ENCODE measurements around the gene PPP2R5E.

Gene PPP2R5E

GRCh38 chr14:63326840-63327239 is 216.3 kb downstream of the PPP2R5E start:
- Histone ChIP-seq H3K36me3 (ENCODE audit: insufficient read depth, low read length) (no peaks in the 10 kb centered on the region), H3F3A (ENCODE audit: insufficient read depth, low read length) (no peaks in the 10 kb centered on the region), H3K79me2 (ENCODE audit: insufficient read depth, low read length) (no peaks in the 10 kb centered on the region), H3K4me3 (ENCODE audit: low read depth, low read length, poor library complexity, severe bottlenecking) (no peak overlapping the region), H3K9me3 (ENCODE audit: low read length) (no peaks in the 10 kb centered on the region), H3K4me1 (ENCODE audit: insufficient read depth, low read length, severe bottlenecking) (no peaks in the 10 kb centered on the region), H3K4me2 (ENCODE audit: low read length) (no peak overlapping the region), H3K27ac (ENCODE audit: low read depth, low read length, poor library complexity, severe bottlenecking) (no peak overlapping the region), H3K27me3 (ENCODE audit: insufficient read depth, low read length) (no peaks in the 10 kb centered on the region), H3K9ac (ENCODE audit: low read length) (no peak overlapping the region), H4K20me1 (ENCODE audit: insufficient read depth, low read length) (no peaks in the 10 kb centered on the region), H3K9me2 (ENCODE audit: low read depth, low read length) (no peaks in the 10 kb centered on the region), H2AFZ (ENCODE audit: low read length) (no peak overlapping the region)
- no peak for TF ChIP-seq EZH2 (IDR thresholded peaks at IDR 0.05; ENCODE audit: borderline replicate concordance, low read length)
- TF ChIP-seq, protein P1, sequence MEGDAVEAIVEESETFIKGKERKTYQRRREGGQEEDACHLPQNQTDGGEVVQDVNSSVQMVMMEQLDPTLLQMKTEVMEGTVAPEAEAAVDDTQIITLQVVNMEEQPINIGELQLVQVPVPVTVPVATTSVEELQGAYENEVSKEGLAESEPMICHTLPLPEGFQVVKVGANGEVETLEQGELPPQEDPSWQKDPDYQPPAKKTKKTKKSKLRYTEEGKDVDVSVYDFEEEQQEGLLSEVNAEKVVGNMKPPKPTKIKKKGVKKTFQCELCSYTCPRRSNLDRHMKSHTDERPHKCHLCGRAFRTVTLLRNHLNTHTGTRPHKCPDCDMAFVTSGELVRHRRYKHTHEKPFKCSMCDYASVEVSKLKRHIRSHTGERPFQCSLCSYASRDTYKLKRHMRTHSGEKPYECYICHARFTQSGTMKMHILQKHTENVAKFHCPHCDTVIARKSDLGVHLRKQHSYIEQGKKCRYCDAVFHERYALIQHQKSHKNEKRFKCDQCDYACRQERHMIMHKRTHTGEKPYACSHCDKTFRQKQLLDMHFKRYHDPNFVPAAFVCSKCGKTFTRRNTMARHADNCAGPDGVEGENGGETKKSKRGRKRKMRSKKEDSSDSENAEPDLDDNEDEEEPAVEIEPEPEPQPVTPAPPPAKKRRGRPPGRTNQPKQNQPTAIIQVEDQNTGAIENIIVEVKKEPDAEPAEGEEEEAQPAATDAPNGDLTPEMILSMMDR (IDR thresholded peaks at IDR 0.05; ENCODE audit: low read length), result no peak

DNA sequence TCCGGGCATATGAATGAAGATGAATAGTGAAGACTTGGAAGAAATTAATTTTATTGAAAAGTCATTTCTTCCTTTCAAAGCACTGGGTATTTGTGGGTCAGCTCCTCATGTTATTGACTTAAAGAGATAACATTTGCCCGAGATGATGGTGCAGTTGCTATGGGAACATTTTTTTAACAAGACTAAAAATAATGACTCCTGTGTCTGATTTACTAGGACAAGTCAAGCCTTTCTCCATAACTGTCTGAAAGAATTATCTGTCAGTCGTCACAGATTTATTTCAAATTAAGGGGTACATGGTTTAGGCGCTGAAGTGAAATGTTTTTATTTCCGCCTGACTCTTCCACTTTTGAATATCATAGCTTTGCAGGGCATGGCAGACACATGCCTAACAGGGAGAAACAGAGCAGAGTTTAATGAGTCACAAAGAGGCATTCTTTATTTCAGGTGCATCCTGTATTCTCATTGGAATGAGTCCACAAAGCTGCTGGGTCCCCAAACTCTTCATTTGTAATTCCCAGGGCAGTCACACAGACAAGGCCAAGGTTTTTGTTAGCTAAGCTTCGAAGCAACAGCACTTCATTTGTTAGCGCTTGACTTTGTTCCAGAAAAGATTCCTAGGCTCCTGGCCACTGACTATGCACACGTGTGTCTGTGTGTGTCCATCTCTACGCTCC is 220.1 kb downstream of the PPP2R5E start:
- Histone ChIP-seq H3K9me2 (ENCODE audit: low read depth, low read length) (no peaks in the 10 kb centered on the region), H3F3A (ENCODE audit: insufficient read depth, low read length) (no peaks in the 10 kb centered on the region), H4K20me1 (ENCODE audit: insufficient read depth, low read length) (no peaks in the 10 kb centered on the region), H3K9ac (ENCODE audit: low read length) (no peak overlapping the region), H3K4me2 (ENCODE audit: low read length) (no peak overlapping the region), H3K36me3 (ENCODE audit: insufficient read depth, low read length) (no peaks in the 10 kb centered on the region), H3K4me1 (ENCODE audit: insufficient read depth, low read length, severe bottlenecking) (no peaks in the 10 kb centered on the region), H2AFZ (ENCODE audit: low read length) (no peak overlapping the region), H3K27ac (ENCODE audit: low read depth, low read length, poor library complexity, severe bottlenecking) (no peak overlapping the region), H3K4me3 (ENCODE audit: low read depth, low read length, poor library complexity, severe bottlenecking) (no peak overlapping the region), H3K27me3 (ENCODE audit: insufficient read depth, low read length) (no peaks in the 10 kb centered on the region), H3K79me2 (ENCODE audit: insufficient read depth, low read length) (no peaks in the 10 kb centered on the region), H3K9me3 (ENCODE audit: low read length) (no peaks in the 10 kb centered on the region)
- TF ChIP-seq, protein P1 (IDR thresholded peaks at IDR 0.05; ENCODE audit: low read length), result no peak
- TF ChIP-seq EZH2 (IDR thresholded peaks at IDR 0.05; ENCODE audit: borderline replicate concordance, low read length), result no peak

GRCh38 chr14:63322472-63322871 is 220.7 kb downstream of the PPP2R5E start:
- TF ChIP-seq EZH2 (IDR thresholded peaks at IDR 0.05; ENCODE audit: borderline replicate concordance, low read length), result no peak
- TF ChIP-seq, protein P1 (IDR thresholded peaks at IDR 0.05; ENCODE audit: low read length), result no peak
- H3K79me2 ChIP-seq (ENCODE audit: insufficient read depth, low read length), result no peaks in the 10 kb centered on the region
- H3K27ac ChIP-seq (ENCODE audit: low read depth, low read length, poor library complexity, severe bottlenecking), result no peak overlapping the region
- no peaks in the 10 kb centered on the region for H3K9me2 ChIP-seq (ENCODE audit: low read depth, low read length)
- no peaks in the 10 kb centered on the region for H3F3A ChIP-seq (ENCODE audit: insufficient read depth, low read length)
- no peaks in the 10 kb centered on the region for H4K20me1 ChIP-seq (ENCODE audit: insufficient read depth, low read length)
- no peak overlapping the region for H3K9ac ChIP-seq (ENCODE audit: low read length)
- H3K4me2 ChIP-seq (ENCODE audit: low read length), result no peak overlapping the region
- no peaks in the 10 kb centered on the region for H3K36me3 ChIP-seq (ENCODE audit: insufficient read depth, low read length)
- no peak overlapping the region for H2AFZ ChIP-seq (ENCODE audit: low read length)
- H3K9me3 ChIP-seq (ENCODE audit: low read length), result no peaks in the 10 kb centered on the region
- no peaks in the 10 kb centered on the region for H3K27me3 ChIP-seq (ENCODE audit: insufficient read depth, low read length)
- H3K4me3 ChIP-seq (ENCODE audit: low read depth, low read length, poor library complexity, severe bottlenecking), result no peak overlapping the region
- H3K4me1 ChIP-seq (ENCODE audit: insufficient read depth, low read length, severe bottlenecking), result no peaks in the 10 kb centered on the region

All from OCI-LY1 (cell line).